AG04450 (cell line): ENCODE data around the gene MOB3A. TPM values are rescaled to one million over a fixed set of nuclear protein-coding genes. Genes with fewer than 3 reads are reported as not detected.

Source experiments
- CTCF ChIA-PET: fragments of 300-600, 350-600 bp; formaldehyde crosslinking; extraction: SDS; loops from one replicate; lab custom pipeline; 2022; ENCODE audit warnings: antibody characterized with exemption, inconsistent platforms; lab: Charles Lee
- POLR2A ChIA-PET: fragments of 350-600 bp; formaldehyde crosslinking; extraction: SDS; loops from one replicate; lab custom pipeline; 2021; ENCODE audit warnings: antibody characterized with exemption, inconsistent platforms; lab: Yijun Ruan, JAX
- DNase-seq: peaks from one replicate; pipeline ENCODE4 v3.0.0-alpha.2; 2011; ENCODE audit warnings: low read depth, low spot score
- H3K27ac ChIP-seq: one replicate; pipeline ENCODE4 v1.5.1; 2012; ENCODE audit warnings: low read depth, low read length, control low read depth
- H3K27me3 ChIP-seq: one replicate; pipeline ENCODE4 v1.6.0; 2012; ENCODE audit warnings: low read length; ENCODE audit not compliant: control insufficient read depth, insufficient read depth
- H3K4me3 ChIP-seq: 2 replicates; pipeline ENCODE4 v1.5.1; 2011; ENCODE audit warnings: mild to moderate bottlenecking, low read depth, low read length, control low read depth
- H3K9me3 ChIP-seq: 2 replicates; pipeline ENCODE4 v1.5.1; 2012; ENCODE audit warnings: low read length; ENCODE audit not compliant: control insufficient read depth, insufficient read depth
- polyA plus RNA-seq: library from polyadenylated mRNA; depleted of rRNA; stranded (reverse); fragments of >200 nt; gene quantifications from 2 replicates; pipeline ENCODE4 v1.2.3, GENCODE V29; 2011
- TF ChIP-seq, protein P1 (sequence below): IDR thresholded peaks from 2 replicates; pipeline ENCODE4 v1.5.1; 2011; ENCODE audit warnings: low read depth, low read length, control low read depth, inconsistent platforms

Gene MOB3A
- polyA plus RNA-seq, 1 experiment = 20.5 TPM

DNA sequence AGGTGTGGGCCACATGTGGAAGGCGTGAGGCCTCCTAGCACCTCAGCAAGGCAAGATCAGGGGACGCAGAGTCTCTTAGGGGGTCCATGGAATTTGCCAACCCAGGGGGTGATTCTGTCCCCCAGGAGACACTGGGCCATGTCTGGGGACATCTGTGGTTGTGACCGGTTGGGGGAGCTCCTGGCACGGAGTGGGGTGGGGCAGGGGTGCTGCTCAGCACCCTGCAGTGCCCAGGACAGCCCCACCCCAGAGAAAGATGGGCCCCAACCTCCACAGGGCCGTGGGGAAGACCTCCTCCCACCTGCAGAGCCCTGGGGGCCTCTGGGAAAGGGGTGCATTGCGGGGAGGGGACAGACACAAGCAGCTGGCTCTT is 49.1 kb downstream of the MOB3A start:
- TF ChIP-seq, protein P1, sequence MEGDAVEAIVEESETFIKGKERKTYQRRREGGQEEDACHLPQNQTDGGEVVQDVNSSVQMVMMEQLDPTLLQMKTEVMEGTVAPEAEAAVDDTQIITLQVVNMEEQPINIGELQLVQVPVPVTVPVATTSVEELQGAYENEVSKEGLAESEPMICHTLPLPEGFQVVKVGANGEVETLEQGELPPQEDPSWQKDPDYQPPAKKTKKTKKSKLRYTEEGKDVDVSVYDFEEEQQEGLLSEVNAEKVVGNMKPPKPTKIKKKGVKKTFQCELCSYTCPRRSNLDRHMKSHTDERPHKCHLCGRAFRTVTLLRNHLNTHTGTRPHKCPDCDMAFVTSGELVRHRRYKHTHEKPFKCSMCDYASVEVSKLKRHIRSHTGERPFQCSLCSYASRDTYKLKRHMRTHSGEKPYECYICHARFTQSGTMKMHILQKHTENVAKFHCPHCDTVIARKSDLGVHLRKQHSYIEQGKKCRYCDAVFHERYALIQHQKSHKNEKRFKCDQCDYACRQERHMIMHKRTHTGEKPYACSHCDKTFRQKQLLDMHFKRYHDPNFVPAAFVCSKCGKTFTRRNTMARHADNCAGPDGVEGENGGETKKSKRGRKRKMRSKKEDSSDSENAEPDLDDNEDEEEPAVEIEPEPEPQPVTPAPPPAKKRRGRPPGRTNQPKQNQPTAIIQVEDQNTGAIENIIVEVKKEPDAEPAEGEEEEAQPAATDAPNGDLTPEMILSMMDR = no peak
- Histone ChIP-seq H3K27me3 (no peaks in the 10 kb centered on the region), H3K27ac (no peak overlapping the region), H3K4me3 (no peak overlapping the region), H3K9me3 (no peaks in the 10 kb centered on the region)
- ChIA-PET CTCF (interaction anchor here (0.6 kb wide), 1 partner anchor 345 kb away, joined by 3 read pairs; no protein-coding TSS in a partner anchor), POLR2A (no interaction called here)
- no peak for DNase-seq

GRCh38 chr19:2046046-2046907 is 49.8 kb downstream of the MOB3A start:
- DNase-seq = no peak
- H3K4me3 ChIP-seq = no peak overlapping the region
- H3K27me3 ChIP-seq = no peaks in the 10 kb centered on the region
- TF ChIP-seq, protein P1 = no peak
- H3K27ac ChIP-seq = no peak overlapping the region
- no peaks in the 10 kb centered on the region; the same call in 1 of the 2 replicates for H3K9me3 ChIP-seq
- ChIA-PET POLR2A (no interaction called here), CTCF (interaction anchor here (0.6 kb wide), 1 partner anchor 105 kb away, joined by 4 read pairs; no protein-coding TSS in a partner anchor)

- no peak overlapping the region for H3K27ac ChIP-seq
- ChIA-PET POLR2A (no interaction called here), CTCF (no interaction called here)
- TF ChIP-seq, protein P1 = no peak
- DNase-seq = no peak
- H3K27me3 ChIP-seq = no peaks in the 10 kb centered on the region
- H3K4me3 ChIP-seq = no peak overlapping the region
- H3K9me3 ChIP-seq = no peaks in the 10 kb centered on the region; the same call in 1 of the 2 replicates
Measured at GRCh38 chr19:2045501-2046045, 50.6 kb downstream of the MOB3A start.

DNA sequence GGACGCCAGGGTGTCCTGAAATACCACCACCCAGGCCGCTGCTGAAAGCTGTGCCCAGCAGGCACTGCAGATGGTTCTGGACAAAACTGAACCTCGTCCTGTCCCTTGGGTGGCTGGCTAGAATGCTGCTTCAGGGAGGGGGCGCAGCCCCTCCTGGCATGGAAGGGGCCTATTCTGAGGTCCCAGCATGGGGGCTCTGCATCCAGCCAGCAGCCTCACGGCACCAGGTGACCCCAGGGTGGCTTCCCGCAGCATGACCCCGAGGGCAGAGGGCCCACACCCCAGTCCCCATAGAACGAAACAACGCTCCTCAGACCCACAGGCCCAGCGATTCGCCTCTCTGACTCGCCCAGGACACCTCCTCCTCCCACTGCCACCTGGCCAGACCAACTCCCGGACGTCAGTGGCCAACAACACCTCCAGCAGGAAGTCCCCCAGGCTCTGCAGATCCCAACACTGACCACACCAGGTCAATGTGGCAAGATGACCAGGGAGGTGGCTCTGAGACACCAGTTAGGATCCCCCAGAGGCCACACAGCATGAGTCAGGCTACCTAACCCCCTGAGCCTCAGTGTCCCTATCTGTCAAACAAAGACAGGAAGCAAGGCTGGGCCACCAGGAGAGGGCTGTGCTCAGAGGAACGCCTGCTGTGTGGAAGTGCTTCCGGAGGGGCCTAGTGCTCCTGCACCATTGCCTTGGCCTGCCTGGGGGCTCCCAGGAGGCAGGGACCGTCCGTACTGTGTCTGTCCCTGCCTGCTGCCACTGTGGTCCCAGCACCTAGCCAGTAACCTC is 51.2 kb downstream of the MOB3A start:
- POLR2A ChIA-PET = no interaction called here

More for the DNA sequence above, 51.2 kb downstream of the MOB3A start:
- Histone ChIP-seq H3K9me3 (no peaks in the 10 kb centered on the region; the same call in 1 of the 2 replicates), H3K4me3 (no peak overlapping the region), H3K27ac (no peak overlapping the region), H3K27me3 (no peaks in the 10 kb centered on the region)
- no peak for DNase-seq
- TF ChIP-seq, protein P1 = no peak
- CTCF ChIA-PET = no interaction called here
